Measurements from ENCODE around the gene FAM83B.
"Not testable (repeated sequence)": the region's sequence is repeated elsewhere in the genome, so short reads cannot be mapped to it uniquely, and the experiment has no call there.

The FAM83B gene

GRCh38 chr6:54817236-54817635 is 29.3 kb upstream of the FAM83B start:
- Histone ChIP-seq H3K9me3 (no peaks in the 10 kb centered on the region), H3K27me3 (no peaks in the 10 kb centered on the region), H3K36me3 (no peaks in the 10 kb centered on the region)

GRCh38 chr6:54817834-54818233 is 28.7 kb upstream of the FAM83B start:
- H3K4me3 ChIP-seq, result no peak overlapping the region
- no peak for TF ChIP-seq Cebpa-rat (IDR thresholded peaks at IDR 0.05)
- H3K9me3 ChIP-seq, result no peaks in the 10 kb centered on the region
- H3K9ac ChIP-seq, result no peak overlapping the region
- H3K27ac ChIP-seq, result no peak overlapping the region
- no peaks in the 10 kb centered on the region for H3K27me3 ChIP-seq
- no peaks in the 10 kb centered on the region for H3K4me1 ChIP-seq
- no peaks in the 10 kb centered on the region for H4K20me1 ChIP-seq
- H3K36me3 ChIP-seq, result no peaks in the 10 kb centered on the region
- H3K4me2 ChIP-seq, result no peak overlapping the region

More at GRCh38 chr6:54817236-54817635, 29.3 kb upstream of the FAM83B start:
- H3K4me2 ChIP-seq, result no peak overlapping the region
- H4K20me1 ChIP-seq, result no peaks in the 10 kb centered on the region
- no peak overlapping the region for H3K27ac ChIP-seq
- no peak overlapping the region for H3K4me3 ChIP-seq
- TF ChIP-seq Cebpa-rat (IDR thresholded peaks at IDR 0.05), result no peak
- no peaks in the 10 kb centered on the region for H3K4me1 ChIP-seq
- H3K9ac ChIP-seq, result no peak overlapping the region

DNA sequence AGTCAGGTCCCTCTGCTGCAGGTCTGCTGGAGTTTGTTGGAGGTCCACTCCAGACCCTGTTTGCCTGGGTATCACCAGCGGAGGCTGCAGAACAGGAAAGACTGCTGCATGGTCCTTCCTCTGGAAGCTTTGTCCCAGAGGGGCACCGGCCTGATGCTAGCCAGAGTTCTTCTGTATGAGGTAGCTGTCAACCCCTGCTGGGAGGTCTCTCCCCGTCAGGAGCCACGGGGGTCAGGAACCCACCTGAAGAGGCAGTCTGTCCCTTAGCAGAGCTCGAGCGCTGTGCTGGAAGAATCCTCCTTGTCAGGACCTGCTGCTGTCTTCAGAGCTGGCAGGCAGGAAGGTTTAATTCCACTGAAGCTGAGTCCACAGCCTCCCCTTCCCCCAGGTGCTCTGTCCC is 22.3 kb upstream of the FAM83B start:
- not testable (repeated sequence) for H4K20me1 ChIP-seq, H3K9me3 ChIP-seq, H3K4me2 ChIP-seq, H3K27ac ChIP-seq, H3K36me3 ChIP-seq, H3K4me1 ChIP-seq, H3K4me3 ChIP-seq, H3K9ac ChIP-seq, H3K27me3 ChIP-seq

GRCh38 chr6:54827010-54827409 is 19.6 kb upstream of the FAM83B start:
- Histone ChIP-seq H3K4me1 (no peaks in the 10 kb centered on the region), H3K4me2 (no peak overlapping the region), H3K9me3 (no peaks in the 10 kb centered on the region), H3K9ac (no peak overlapping the region), H3K4me3 (no peak overlapping the region), H4K20me1 (no peaks in the 10 kb centered on the region), H3K36me3 (no peaks in the 10 kb centered on the region), H3K27ac (no peak overlapping the region), H3K27me3 (no peaks in the 10 kb centered on the region)
- TF ChIP-seq Cebpa-rat (IDR thresholded peaks at IDR 0.05), result no peak

DNA sequence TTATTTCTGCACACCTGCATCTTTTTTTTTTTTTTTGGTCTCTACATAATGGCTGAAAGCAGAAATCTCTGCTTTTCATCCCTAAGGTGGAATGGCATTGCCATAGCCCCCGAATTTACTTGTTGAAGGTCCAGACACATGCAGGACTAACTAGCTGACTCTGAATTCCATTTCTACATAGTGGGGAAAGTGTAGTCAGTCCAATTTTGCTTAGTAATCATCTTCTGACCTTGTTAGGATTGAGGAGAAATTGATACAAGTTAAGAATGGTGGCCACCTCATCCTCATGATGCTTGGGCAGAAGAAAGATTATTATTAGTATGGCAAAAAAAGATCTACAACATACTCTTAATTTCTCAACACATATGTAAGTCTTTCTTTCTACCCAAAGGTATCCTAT is 16.4 kb upstream of the FAM83B start:
- Histone ChIP-seq H3K27me3 (no peaks in the 10 kb centered on the region), H3K4me1 (no peaks in the 10 kb centered on the region), H3K9ac (no peak overlapping the region), H3K4me3 (no peak overlapping the region), H4K20me1 (no peaks in the 10 kb centered on the region), H3K36me3 (no peaks in the 10 kb centered on the region), H3K27ac (no peak overlapping the region), H3K9me3 (no peaks in the 10 kb centered on the region), H3K4me2 (no peak overlapping the region)
- TF ChIP-seq Cebpa-rat (IDR thresholded peaks at IDR 0.05), result no peak

DNA sequence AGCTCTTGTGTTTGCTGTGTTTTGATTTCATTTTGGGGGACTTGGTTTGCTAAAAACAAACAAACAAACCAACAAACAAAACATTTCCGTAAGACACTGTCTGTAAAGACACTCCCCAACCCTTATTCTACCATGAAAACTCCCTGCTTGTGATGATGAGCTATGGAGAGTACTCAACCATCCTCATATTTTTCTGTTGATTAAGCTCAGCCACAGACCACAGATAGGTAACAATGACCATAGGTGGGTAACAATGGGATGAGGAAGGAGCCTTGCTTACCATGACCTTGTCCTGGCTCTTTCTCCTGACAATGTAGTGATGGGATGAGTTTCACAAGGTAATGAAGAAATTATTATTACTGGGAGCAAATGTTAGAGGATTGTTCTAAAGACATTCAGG is 11.4 kb upstream of the FAM83B start:
- H3K27me3 ChIP-seq, result no peaks in the 10 kb centered on the region
- H3K27ac ChIP-seq, result no peak overlapping the region
- no peak for TF ChIP-seq Cebpa-rat (IDR thresholded peaks at IDR 0.05)
- H3K4me1 ChIP-seq, result no peaks in the 10 kb centered on the region
- H3K9me3 ChIP-seq, result no peaks in the 10 kb centered on the region
- H3K4me2 ChIP-seq, result no peak overlapping the region
- no peak overlapping the region for H3K9ac ChIP-seq
- no peaks in the 10 kb centered on the region for H3K36me3 ChIP-seq
- no peak overlapping the region for H3K4me3 ChIP-seq
- H4K20me1 ChIP-seq, result no peaks in the 10 kb centered on the region

- Histone ChIP-seq H3K9ac (no peak overlapping the region), H4K20me1 (no peaks in the 10 kb centered on the region), H3K4me1 (no peaks in the 10 kb centered on the region), H3K4me2 (no peak overlapping the region), H3K27me3 (no peaks in the 10 kb centered on the region), H3K27ac (no peak overlapping the region), H3K4me3 (no peak overlapping the region), H3K36me3 (no peaks in the 10 kb centered on the region), H3K9me3 (peaks cover 14% of the 10 kb centered on the region)
- no peak for TF ChIP-seq Cebpa-rat (IDR thresholded peaks at IDR 0.05)
Observed at GRCh38 chr6:54846857-54847674, 495 bp downstream of the FAM83B start.

DNA sequence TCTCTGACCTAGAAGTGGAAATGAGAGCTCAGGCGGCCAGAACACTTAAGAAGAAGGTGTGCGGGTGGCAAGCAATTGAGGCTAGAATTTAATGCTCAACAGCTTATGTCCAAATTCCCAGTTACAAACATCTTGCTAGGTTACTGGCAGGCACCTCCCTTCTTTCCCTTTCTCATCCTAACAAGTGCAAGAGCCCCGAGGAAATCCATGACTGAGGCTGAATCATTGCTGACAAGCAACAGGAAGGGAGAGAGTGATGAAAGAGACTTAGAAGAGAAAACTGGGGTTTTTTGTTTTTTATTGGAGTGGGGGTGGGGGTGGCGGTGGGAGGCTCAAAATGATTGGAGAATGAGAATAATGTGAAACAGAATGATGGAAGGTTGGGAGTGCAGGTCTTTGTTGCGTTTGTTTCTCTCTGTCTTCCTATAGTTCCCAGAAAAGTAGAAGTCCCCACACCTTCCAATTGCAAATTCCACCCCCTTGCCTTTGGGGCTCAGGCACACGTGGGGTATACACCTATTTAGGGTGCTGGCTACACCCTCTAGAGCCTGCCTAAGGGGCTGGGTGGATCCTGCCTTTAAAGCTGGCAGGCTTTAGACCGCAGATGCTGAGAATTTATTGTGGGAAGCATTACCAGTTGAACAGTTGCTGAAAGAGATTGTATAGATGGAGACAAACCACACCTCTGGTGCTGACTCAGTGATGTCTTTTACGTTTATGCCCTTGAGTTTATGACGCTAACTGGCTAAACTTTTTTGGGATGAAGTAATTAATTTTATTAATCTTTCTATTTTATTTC is 1.4 kb downstream of the FAM83B start:
- H3K9me3 ChIP-seq, result peaks cover 14% of the 10 kb centered on the region
- no peak overlapping the region for H3K4me3 ChIP-seq
- no peak overlapping the region for H3K4me2 ChIP-seq
- no peaks in the 10 kb centered on the region for H3K27me3 ChIP-seq
- TF ChIP-seq Cebpa-rat (IDR thresholded peaks at IDR 0.05), result no peak
- no peak overlapping the region for H3K9ac ChIP-seq
- no peaks in the 10 kb centered on the region for H3K36me3 ChIP-seq
- no peaks in the 10 kb centered on the region for H3K4me1 ChIP-seq
- no peak overlapping the region for H3K27ac ChIP-seq
- no peaks in the 10 kb centered on the region for H4K20me1 ChIP-seq

- no peaks in the 10 kb centered on the region for H3K27me3 ChIP-seq
- no peaks in the 10 kb centered on the region for H3K4me1 ChIP-seq
- TF ChIP-seq Cebpa-rat (IDR thresholded peaks at IDR 0.05), result no peak
- H3K4me2 ChIP-seq, result no peak overlapping the region
- H3K9ac ChIP-seq, result no peak overlapping the region
- H3K27ac ChIP-seq, result no peak overlapping the region
- no peaks in the 10 kb centered on the region for H4K20me1 ChIP-seq
- no peaks in the 10 kb centered on the region for H3K36me3 ChIP-seq
- H3K4me3 ChIP-seq, result no peak overlapping the region
- H3K9me3 ChIP-seq, result peaks cover 14% of the 10 kb centered on the region
Observed at GRCh38 chr6:54850114-54850513, 3.5 kb downstream of the FAM83B start.

DNA sequence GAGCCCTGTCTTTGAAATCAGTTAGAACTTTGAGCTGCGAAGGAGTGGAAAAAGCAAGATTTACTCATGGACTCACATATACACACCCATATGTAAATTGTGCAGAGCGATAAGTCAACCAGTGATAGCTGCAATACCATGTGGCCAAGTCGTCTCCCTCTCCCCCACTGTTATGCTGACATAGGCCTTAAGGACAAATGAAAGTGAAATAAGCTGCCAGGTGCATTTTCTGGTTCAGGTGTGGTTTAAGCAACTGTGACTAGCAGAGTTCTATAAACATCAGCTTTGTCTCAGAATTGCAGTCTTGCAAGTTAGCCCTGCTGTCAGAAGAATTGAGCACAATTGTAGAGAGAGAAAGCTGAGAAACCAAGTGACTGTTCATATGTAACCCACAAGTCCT is 9.6 kb downstream of the FAM83B start:
- Histone ChIP-seq H3K9me3 (no peaks in the 10 kb centered on the region), H4K20me1 (no peaks in the 10 kb centered on the region), H3K4me2 (no peak overlapping the region), H3K36me3 (no peaks in the 10 kb centered on the region), H3K9ac (no peak overlapping the region), H3K27ac (no peak overlapping the region), H3K27me3 (no peaks in the 10 kb centered on the region), H3K4me1 (no peaks in the 10 kb centered on the region), H3K4me3 (no peak overlapping the region)
- no peak for TF ChIP-seq Cebpa-rat (IDR thresholded peaks at IDR 0.05)
